Upper lobe of left lung (tissue), 6 donors: ENCODE data around the gene RAB29. TPM values are rescaled to one million over a fixed set of nuclear protein-coding genes. Genes with fewer than 3 reads are reported as not detected.

Experiments
- ATAC-seq, 2 donors: fragments of 200-7000 bp; cut with Tn5 transposase; one replicate each; pipeline ENCODE4 v1.9.1; 2022; ENCODE audit warnings: mild to moderate bottlenecking in 2 of 2, moderate library complexity in 2 of 2; ENCODE audit not compliant: low FRiP score in 2 of 2
- DNase-seq, 2 donors: peaks; one replicate each; pipeline ENCODE4 v3.0.0-alpha.2; 2019 to 2020
- H3K27ac ChIP-seq, 4 donors: fragments of 200-600 bp; sonication (generic); one replicate each; pipeline ENCODE4 v1.5.1; 2016 to 2019
- H3K27me3 ChIP-seq, 4 donors: fragments of 200-600 bp; sonication (generic); one replicate each; pipeline ENCODE4 v1.5.1; 2017 to 2019
- H3K36me3 ChIP-seq, 4 donors: fragments of 200-600 bp; sonication (generic); one replicate each; pipeline ENCODE4 v1.5.1; 2016 to 2019
- H3K4me1 ChIP-seq, 4 donors: fragments of 200-600 bp; sonication (generic); one replicate each; pipeline ENCODE4 v1.5.1; 2018 to 2019
- H3K4me3 ChIP-seq, 4 donors: fragments of 200-600 bp; sonication (generic); one replicate each; pipeline ENCODE4 v1.5.1; 2017 to 2019; ENCODE audit warnings: mild to moderate bottlenecking in 2 of 4, moderate library complexity in 1 of 4
- H3K9me3 ChIP-seq, 4 donors: fragments of 200-600 bp; sonication (generic); one replicate each; pipeline ENCODE4 v1.5.1; 2018 to 2019
- EP300 ChIP-seq, 4 donors: sonication (generic); formaldehyde crosslinking; IDR thresholded peaks; one replicate each; pipeline ENCODE4 v1.5.1; 2017; ENCODE audit warnings: antibody characterized with exemption in 4 of 4, control low read depth in 2 of 4
- POLR2A ChIP-seq, 4 donors: fragments of 450-650 bp; IDR thresholded peaks; one replicate each; pipeline ENCODE4 v1.5.1; 2016 to 2017; ENCODE audit warnings: antibody characterized with exemption in 4 of 4, mild to moderate bottlenecking in 2 of 4
- POLR2AphosphoS5 ChIP-seq, 2 donors: sonication (generic); formaldehyde crosslinking; IDR thresholded peaks; one replicate each; pipeline ENCODE4 v1.5.1; 2017; ENCODE audit warnings: antibody characterized with exemption in 2 of 2
- WGBS, 2 donors: methylation state at CpG; one replicate each; pipeline ENCODE4 v1.1.5; 2017 to 2018; 5-methylcytosine and 5-hydroxymethylcytosine counted together
- total RNA-seq, 6 donors: library from RNA; depleted of rRNA in 4 of 6; stranded (reverse); fragments of >200 nt in 4 of 6; gene quantifications; one replicate each; pipeline versions ENCODE4 v1.1.0 to v1.2.1, GENCODE V29; 2016 to 2021
- TF ChIP-seq, protein P1 (sequence below), 6 experiments: fragments of 450-650 bp in 4 of 6; fragments of 200-600 bp in 2 of 6; sonication (generic) in 2 of 6; IDR thresholded peaks; one replicate each; pipeline ENCODE4 v1.5.1; 2016 to 2019; ENCODE audit warnings: antibody characterized with exemption in 6 of 6
- donor health status: DM: no; HTN: no; CAD: no; lungs with moderate emphysema.
- donor health status: DM: no; HTN: yes; CAD: no; lungs with severe emphysema.

The RAB29 gene
- total RNA-seq, 6 donors from 2014 or later = 17.8 to 27.6 (median 25.1) TPM

DNA sequence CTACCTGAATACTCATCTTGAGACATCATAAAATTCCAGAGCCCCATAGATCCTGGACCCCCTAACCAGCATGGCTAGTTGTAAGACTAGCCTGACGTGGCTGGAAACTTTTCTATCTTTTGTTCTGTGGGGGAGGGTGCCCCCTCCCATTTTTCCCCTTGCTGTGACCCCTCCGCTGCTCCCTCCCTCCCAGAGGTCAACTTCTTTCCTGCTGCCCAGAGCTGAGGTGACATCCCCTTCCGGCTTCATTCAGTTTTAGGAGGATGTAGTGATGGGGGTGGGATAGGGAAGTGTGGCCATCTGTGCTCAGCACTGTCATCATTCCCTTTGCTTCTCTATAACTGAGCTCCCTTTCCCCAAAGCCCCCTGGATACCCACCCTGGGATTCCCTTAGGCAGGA, 42.1 kb upstream of the RAB29 start:
- Histone ChIP-seq H3K36me3 (no peaks in the 10 kb centered on the region), H3K4me3 (no peak overlapping the region), H3K9me3 (no peaks in the 10 kb centered on the region), H3K27me3 (no peaks in the 10 kb centered on the region), H3K27ac (no peak overlapping the region), H3K4me1 (peaks cover 6 to 10% (median 8%) of the 10 kb centered on the region in 4 donors)
- DNase-seq (no peak), ATAC-seq (no peak)
- TF ChIP-seq POLR2AphosphoS5 (IDR thresholded peaks at IDR 0.05) (no peak), POLR2A (IDR thresholded peaks at IDR 0.05) (no peak), EP300 (IDR thresholded peaks at IDR 0.05) (no peak)
- TF ChIP-seq, protein P1, sequence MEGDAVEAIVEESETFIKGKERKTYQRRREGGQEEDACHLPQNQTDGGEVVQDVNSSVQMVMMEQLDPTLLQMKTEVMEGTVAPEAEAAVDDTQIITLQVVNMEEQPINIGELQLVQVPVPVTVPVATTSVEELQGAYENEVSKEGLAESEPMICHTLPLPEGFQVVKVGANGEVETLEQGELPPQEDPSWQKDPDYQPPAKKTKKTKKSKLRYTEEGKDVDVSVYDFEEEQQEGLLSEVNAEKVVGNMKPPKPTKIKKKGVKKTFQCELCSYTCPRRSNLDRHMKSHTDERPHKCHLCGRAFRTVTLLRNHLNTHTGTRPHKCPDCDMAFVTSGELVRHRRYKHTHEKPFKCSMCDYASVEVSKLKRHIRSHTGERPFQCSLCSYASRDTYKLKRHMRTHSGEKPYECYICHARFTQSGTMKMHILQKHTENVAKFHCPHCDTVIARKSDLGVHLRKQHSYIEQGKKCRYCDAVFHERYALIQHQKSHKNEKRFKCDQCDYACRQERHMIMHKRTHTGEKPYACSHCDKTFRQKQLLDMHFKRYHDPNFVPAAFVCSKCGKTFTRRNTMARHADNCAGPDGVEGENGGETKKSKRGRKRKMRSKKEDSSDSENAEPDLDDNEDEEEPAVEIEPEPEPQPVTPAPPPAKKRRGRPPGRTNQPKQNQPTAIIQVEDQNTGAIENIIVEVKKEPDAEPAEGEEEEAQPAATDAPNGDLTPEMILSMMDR (IDR thresholded peaks at IDR 0.05) = no peak
- 73 to 90% methylated on average over 3 of the region's 3 CpGs for WGBS, 2 donors

DNA sequence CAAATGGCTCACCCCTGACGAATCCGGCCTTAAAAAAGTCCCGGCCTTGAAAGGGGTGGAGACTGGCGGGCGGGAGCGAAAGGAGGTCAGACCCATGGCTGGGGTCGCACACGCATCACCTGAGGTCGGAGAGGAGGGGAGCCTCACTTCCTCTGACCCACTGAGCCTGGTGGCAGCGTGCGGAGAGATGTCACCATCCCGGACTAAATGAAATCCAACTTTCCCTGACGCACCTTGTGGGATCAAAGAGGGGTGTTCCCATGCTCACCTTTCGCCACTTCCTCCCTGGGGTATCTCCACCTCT, 38.4 kb upstream of the RAB29 start:
- Histone ChIP-seq H3K4me1 (peaks cover 30 to 45% (median 36%) of the 10 kb centered on the region in 4 donors), H3K4me3 (peak overlapping the region; percentile 81 to 89 (median 86)), H3K36me3 (peaks cover 0 to 7% (median 0%) of the 10 kb centered on the region in 4 donors), H3K27me3 (no peaks in the 10 kb centered on the region), H3K9me3 (no peaks in the 10 kb centered on the region), H3K27ac (peak overlapping the region; percentile 81 to 92 (median 92))
- no peak for TF ChIP-seq POLR2A (IDR thresholded peaks at IDR 0.05)
- no peak for TF ChIP-seq EP300 (IDR thresholded peaks at IDR 0.05)
- peak in 1 of 2 donors; percentile 34 for TF ChIP-seq POLR2AphosphoS5 (IDR thresholded peaks at IDR 0.05)
- TF ChIP-seq, protein P1 (IDR thresholded peaks at IDR 0.05) = no peak
- 5 to 6% methylated on average over 5 to 14 of the region's 14 CpGs for WGBS, 2 donors
- ATAC-seq (no peak), DNase-seq (no peak)

DNA sequence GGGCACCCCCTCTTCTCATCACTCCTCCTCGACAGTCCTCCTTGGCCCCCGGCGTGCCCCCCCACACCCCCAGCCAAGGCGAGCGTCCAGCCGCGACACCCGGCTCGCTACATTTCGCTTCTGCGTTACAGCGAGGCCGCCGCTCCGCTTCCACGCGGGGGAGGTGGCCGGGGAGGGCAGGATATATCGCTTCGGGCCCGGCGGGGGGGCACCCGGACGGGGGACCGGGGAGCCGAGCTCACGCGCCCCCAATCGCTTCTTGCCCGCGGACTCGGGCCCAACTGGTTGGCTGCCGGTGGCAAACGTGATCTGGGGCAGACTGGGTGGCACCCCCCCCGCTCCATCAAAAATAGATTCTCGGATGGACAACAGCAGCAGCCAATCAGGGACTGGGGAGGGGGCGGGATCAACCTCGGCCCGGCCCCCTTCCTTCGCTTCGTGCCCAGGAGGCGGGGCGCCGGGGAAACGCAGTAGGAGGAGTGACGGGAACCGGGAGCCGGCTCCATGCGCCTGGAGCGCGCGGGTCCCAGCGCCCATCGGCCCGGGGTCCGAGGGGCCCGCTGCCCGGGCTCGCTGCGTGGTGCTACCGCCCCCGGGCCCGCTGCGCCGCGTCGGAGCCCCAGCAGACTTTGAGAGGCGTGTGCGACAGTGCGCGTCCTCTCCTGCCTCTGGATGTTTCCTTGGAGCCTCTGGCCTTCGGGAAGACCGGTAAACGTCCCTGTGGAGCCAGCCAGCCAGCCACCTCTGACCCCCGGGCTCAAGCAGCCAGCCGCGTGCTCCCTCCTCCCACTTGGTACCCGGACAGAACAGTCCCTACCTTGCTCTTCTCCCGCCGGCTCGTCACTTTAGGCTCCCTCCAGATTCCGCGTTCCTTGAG, 37.8 kb upstream of the RAB29 start, which contains the start of gene SLC41A1:
TSS of gene SLC41A1 (minus strand) at position 321 of the 877 bp plus-strand sequence. CDS start 2,757 bp downstream, outside the sequence.
- Histone ChIP-seq H3K9me3 (no peaks in the 10 kb centered on the region), H3K4me1 (peaks cover 30 to 51% (median 37%) of the 10 kb centered on the region in 4 donors), H3K36me3 (peaks cover 0 to 7% (median 0%) of the 10 kb centered on the region in 4 donors), H3K27me3 (no peaks in the 10 kb centered on the region), H3K27ac (peak within 1 kb of the TSS; percentile 81 to 92 (median 92)), H3K4me3 (peak within 1 kb of the TSS; percentile 81 to 89 (median 86))
- 1% methylated on average over 31 of the region's 83 CpGs; no CpG with 5 or more reads in 1 of the 2 donors for WGBS, 2 donors
- TF ChIP-seq, protein P1 (IDR thresholded peaks at IDR 0.05) = peak in 1 of 6 experiments; percentile 10
- peak in 3 of 4 donors; percentile 59 to 87 (median 85) for TF ChIP-seq POLR2A (IDR thresholded peaks at IDR 0.05)
- TF ChIP-seq POLR2AphosphoS5 (IDR thresholded peaks at IDR 0.05) = peak; percentile 74 to 95
- no peak for TF ChIP-seq EP300 (IDR thresholded peaks at IDR 0.05)
- ATAC-seq (peak; percentile 97 to 98), DNase-seq (peak; percentile 96)

DNA sequence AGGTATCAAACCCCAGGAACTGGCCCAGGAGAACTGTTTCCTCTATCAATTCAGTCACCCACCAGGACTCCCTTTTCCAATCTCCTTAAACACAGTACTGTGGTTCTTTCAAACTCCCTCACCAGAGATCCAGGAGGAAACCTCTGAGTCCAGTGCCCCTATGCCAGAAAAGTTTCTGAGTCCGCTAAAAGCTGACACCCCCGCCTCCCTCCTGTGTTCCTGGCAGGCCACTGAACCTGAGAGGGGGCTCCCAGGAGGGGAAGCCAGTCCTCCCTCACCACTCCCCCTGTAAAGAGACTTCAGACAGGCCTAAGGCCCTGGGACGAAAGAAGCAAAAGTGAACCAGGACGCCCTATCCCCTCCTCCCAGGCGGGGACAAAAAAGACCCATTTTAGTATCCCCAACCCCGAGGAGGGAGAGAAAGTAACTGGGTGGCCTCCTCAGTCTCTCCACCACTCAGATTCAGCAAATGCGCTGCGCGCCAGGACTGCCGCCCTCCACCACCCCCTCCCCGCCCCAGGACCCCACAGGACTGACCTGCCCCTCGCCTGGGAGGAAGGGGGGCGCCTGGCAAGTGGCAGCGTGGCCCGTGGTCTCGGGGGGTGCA, 37.1 kb upstream of the RAB29 start:
- Histone ChIP-seq H3K4me1 (peaks cover 30 to 53% (median 37%) of the 10 kb centered on the region in 4 donors), H3K36me3 (peaks cover 0 to 7% (median 0%) of the 10 kb centered on the region in 4 donors), H3K9me3 (no peaks in the 10 kb centered on the region), H3K27me3 (no peaks in the 10 kb centered on the region), H3K27ac (peak overlapping the region; percentile 81 to 92 (median 92)), H3K4me3 (peak overlapping the region; percentile 81 to 89 (median 86))
- ATAC-seq (peak; percentile 15 to 53), DNase-seq (peak in 1 of 2 donors; percentile 28)
- no peak for TF ChIP-seq EP300 (IDR thresholded peaks at IDR 0.05)
- TF ChIP-seq, protein P1 (IDR thresholded peaks at IDR 0.05) = no peak
- no peak for TF ChIP-seq POLR2AphosphoS5 (IDR thresholded peaks at IDR 0.05)
- TF ChIP-seq POLR2A (IDR thresholded peaks at IDR 0.05) = no peak
- 0 to 2% methylated on average over 3 to 13 of the region's 16 CpGs for WGBS, 2 donors
